Activated CD4-positive, alpha-beta T cell treated with anti-CD3 and anti-CD28 coated beads, Interleukin-2, amount 10 ng/mL, durations not matched to agents 7 days and 5 days (primary cell): ENCODE results near the gene PLP2. TPM values are rescaled to one million over a fixed set of nuclear protein-coding genes. Genes with fewer than 3 reads are reported as not detected.

ENCODE experiments used
- CTCF ChIA-PET: fragments of 350-600 bp; sonication (Branson Sonifier 250); formaldehyde crosslinking; loops from one replicate; lab custom pipeline; 2021; ENCODE audit warnings: antibody characterized with exemption; lab: Charles Lee
- POLR2A ChIA-PET: fragments of 350-600 bp; sonication (Branson Sonifier 250); formaldehyde crosslinking; loops from one replicate; lab custom pipeline; 2021; ENCODE audit warnings: antibody characterized with exemption; lab: Charles Lee
- DNase-seq: peaks from one replicate; pipeline ENCODE4 v3.0.0-alpha.2; 2020
- H3K27ac Mint-ChIP-seq: one replicate; pipeline ENCODE4 v1.8.0; 2021; ENCODE audit warnings: mild to moderate bottlenecking, moderate library complexity, mixed read lengths
- H3K27me3 Mint-ChIP-seq: one replicate; pipeline ENCODE4 v1.8.0; 2021; ENCODE audit warnings: mixed read lengths
- H3K36me3 Mint-ChIP-seq: one replicate; pipeline ENCODE4 v1.8.0; 2021; ENCODE audit warnings: low read depth, mixed read lengths
- H3K4me1 Mint-ChIP-seq: one replicate; pipeline ENCODE4 v1.8.0; 2021; ENCODE audit warnings: mixed read lengths
- H3K4me3 Mint-ChIP-seq: one replicate; pipeline ENCODE4 v1.8.0; 2021; ENCODE audit warnings: mild to moderate bottlenecking, moderate library complexity, mixed read lengths
- H3K9me3 Mint-ChIP-seq: one replicate; pipeline ENCODE4 v1.8.0; 2021; ENCODE audit warnings: mixed read lengths
- total RNA-seq, 2 experiments: library from RNA; stranded (reverse); gene quantifications; one replicate each; pipeline ENCODE4 v1.2.3, GENCODE V29; 2021

Gene PLP2
- total RNA-seq, 2 experiments from 2014 or later: 245 to 270 TPM

DNA sequence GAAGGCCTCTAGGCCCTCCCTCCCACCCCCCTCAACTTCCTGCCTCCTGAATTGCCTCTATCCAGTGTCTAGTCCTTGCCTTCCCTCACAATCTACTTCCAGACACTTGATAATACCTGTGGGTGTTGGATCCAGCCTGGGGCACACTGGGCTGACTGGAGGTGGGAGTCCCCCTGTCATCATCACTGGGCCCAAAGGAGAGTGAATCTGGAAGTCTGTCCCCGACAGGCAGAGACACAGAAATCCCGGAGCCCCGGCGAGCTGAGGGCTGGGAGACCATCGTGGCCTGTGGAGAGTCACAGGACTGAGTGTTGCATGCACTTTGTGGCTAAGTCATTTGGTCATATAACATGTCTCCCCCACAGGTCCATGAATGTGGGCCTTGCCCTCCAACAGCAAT, 36.7 kb downstream of the PLP2 start:
- Mint-ChIP-seq H3K27me3 (no peaks in the 10 kb centered on the region), H3K4me1 (no peaks in the 10 kb centered on the region), H3K36me3 (no peaks in the 10 kb centered on the region), H3K4me3 (no peak overlapping the region), H3K27ac (no peak overlapping the region), H3K9me3 (no peaks in the 10 kb centered on the region)
- no peak for DNase-seq
- POLR2A ChIA-PET: no interaction called here
- CTCF ChIA-PET: interaction anchor here (1.3 kb wide), 1 partner anchor 15 kb away, joined by 3 read pairs; no protein-coding TSS in a partner anchor

DNA sequence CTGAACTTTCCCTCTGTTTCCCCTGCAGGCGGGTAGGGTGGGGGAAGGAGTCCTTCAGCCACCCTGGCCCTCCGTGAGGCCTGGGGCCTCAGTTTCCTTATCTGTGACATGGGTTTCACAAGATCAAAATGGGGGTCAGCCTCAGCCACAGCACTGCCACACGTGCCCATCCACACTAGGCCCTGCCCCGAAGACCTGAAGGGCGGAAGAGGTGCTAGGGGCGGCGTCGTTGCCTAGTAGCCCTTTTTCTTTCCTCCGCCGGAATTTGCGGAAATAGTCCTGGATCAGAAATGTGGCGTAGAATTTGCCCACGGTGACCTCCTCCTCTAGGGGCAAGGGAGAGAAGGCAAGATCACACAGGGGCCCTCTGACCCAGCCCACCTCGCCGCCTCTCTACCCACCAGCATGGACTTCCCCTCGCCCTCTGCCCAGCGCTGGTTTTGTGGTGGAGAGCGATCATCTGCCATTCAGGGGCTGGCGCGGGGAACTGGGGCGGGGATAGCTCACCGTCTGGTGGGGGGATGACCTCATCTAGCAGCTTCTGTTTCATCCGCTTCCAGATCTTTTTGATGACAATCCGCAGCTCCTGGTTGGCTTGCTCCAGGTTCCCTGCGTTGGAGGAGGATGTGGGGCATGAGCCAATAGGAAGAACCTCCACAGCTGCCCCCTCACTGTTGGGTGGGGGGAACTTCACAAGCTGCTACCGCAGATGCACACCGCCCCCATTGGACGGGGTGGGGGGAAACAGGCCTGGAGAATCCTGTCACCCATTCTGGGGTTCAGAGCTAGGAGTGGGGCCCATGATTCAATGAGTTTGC, 37.9 kb downstream of the PLP2 start:
- ChIA-PET POLR2A (no interaction called here), CTCF (no interaction called here)
- H3K36me3 Mint-ChIP-seq: no peaks in the 10 kb centered on the region
- H3K9me3 Mint-ChIP-seq: no peaks in the 10 kb centered on the region
- H3K27ac Mint-ChIP-seq: no peak overlapping the region
- H3K27me3 Mint-ChIP-seq: no peaks in the 10 kb centered on the region
- H3K4me3 Mint-ChIP-seq: no peak overlapping the region
- DNase-seq: no peak
- no peaks in the 10 kb centered on the region for H3K4me1 Mint-ChIP-seq

DNA sequence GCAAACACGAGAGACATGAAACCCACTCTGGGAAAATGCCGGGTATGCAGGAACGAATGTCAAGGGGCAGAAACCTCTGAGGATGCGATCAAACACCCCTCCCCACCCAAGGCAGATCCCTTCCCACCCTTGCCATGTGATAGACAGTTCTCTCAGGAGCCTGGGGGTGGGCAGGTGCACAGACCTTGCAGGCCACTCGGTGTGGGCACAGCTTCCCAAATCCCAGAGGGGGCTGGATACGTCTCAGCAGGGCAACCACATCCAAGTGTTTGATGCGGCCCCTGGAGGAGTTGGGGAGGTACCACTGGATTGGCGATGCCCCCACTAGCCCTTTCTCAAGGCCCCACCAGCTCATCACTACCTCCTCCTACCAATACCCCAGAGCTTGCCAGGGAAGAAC, 38.7 kb downstream of the PLP2 start:
- ChIA-PET POLR2A (no interaction called here), CTCF (no interaction called here)
- DNase-seq: no peak
- no peak overlapping the region for H3K4me3 Mint-ChIP-seq
- no peaks in the 10 kb centered on the region for H3K9me3 Mint-ChIP-seq
- no peaks in the 10 kb centered on the region for H3K27me3 Mint-ChIP-seq
- no peaks in the 10 kb centered on the region for H3K4me1 Mint-ChIP-seq
- H3K36me3 Mint-ChIP-seq: no peaks in the 10 kb centered on the region
- H3K27ac Mint-ChIP-seq: no peak overlapping the region

DNA sequence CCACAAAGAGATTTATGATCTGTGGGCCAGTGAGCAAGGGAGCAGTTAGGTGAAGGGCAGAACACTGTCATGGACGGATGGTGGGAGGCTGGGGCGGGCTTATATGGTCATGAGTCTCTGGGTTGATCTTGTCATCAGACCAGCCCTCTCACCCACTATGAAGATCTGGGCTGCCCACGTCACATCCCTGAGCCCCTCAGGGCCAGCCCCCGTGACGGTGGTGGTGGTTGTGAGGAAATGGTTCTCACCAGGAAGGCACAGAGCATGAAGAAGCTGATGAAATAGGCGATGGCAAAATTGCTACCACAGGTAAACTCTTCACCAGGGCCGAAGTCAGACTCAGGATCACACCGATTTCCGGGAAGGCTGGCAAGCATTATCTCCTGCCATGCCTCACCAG, 39.4 kb downstream of the PLP2 start:
- Mint-ChIP-seq H3K4me1 (no peaks in the 10 kb centered on the region), H3K36me3 (no peaks in the 10 kb centered on the region), H3K4me3 (no peak overlapping the region), H3K27ac (no peak overlapping the region), H3K27me3 (no peaks in the 10 kb centered on the region), H3K9me3 (no peaks in the 10 kb centered on the region)
- DNase-seq: no peak
- CTCF ChIA-PET: no interaction called here
- POLR2A ChIA-PET: no interaction called here

DNA sequence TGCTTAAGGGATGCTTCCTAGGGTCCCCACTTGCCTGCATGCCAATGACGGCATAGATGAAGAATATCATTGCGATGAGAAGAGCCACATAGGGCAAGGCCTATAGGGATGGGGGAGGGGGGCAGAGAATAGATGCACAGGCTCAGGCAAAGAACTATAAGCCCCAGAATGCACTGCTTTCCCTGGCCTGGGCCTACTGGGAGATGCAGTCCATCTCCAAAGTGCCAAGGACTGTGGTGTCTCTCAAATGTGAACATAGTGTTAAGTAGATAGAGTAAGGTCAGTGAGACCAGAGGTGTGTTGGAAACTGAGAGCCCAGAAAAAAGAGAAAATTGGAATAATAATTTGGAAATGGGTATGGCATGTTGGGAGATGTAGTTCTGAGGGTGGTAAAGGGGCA, 40.5 kb downstream of the PLP2 start:
- Mint-ChIP-seq H3K4me3 (no peak overlapping the region), H3K36me3 (no peaks in the 10 kb centered on the region), H3K27me3 (no peaks in the 10 kb centered on the region), H3K27ac (no peak overlapping the region), H3K9me3 (no peaks in the 10 kb centered on the region), H3K4me1 (no peaks in the 10 kb centered on the region)
- POLR2A ChIA-PET: no interaction called here
- CTCF ChIA-PET: no interaction called here
- DNase-seq: no peak

DNA sequence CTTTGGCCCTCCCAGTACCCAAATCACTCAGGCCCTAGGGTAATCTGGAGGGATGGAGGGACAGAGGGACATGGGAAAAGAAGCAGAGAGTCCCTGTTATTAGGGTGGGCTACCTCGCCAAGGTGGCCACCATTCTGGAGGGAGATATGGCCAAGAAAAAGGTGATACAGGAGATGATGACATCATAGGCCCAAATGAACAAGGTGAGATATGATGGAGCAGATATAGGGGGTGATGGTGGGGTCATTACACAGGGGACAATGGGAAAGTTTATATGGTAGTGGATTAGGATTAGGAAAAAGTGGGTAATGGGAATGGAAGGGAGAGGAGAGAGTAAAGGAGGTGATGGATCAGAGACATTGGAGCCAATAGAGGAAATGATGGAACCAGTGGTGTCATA, 41.2 kb downstream of the PLP2 start:
- Mint-ChIP-seq H3K27me3 (no peaks in the 10 kb centered on the region), H3K4me1 (no peaks in the 10 kb centered on the region)
- CTCF ChIA-PET: no interaction called here

DNA sequence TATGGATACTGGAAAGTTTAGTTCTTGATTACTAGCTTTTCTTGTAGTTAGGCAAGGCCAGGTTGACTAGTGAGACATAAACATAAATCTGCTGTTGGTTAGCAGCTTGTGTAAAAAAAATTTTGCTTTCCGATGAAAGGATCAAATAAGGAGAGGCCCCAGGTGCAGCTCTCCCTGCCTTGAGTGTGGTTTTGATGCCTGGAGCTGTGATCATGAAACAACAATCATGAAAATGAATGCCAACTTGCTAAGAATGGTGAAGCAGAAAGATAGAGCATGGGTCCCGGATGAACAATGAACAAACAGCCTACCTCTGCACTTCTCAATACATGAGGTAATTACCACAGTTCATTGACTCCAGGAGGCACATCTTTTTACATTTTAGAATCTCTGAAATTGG, 42.7 kb downstream of the PLP2 start:
- no peaks in the 10 kb centered on the region for H3K4me1 Mint-ChIP-seq
- no peak for DNase-seq
- H3K27me3 Mint-ChIP-seq: no peaks in the 10 kb centered on the region
- ChIA-PET CTCF (no interaction called here), POLR2A (no interaction called here)
- no peaks in the 10 kb centered on the region for H3K9me3 Mint-ChIP-seq
- H3K36me3 Mint-ChIP-seq: no peaks in the 10 kb centered on the region
- no peak overlapping the region for H3K27ac Mint-ChIP-seq
- no peak overlapping the region for H3K4me3 Mint-ChIP-seq

More for the DNA sequence above, 41.2 kb downstream of the PLP2 start:
- POLR2A ChIA-PET: no interaction called here
- Mint-ChIP-seq H3K4me3 (no peak overlapping the region), H3K9me3 (no peaks in the 10 kb centered on the region), H3K27ac (no peak overlapping the region), H3K36me3 (no peaks in the 10 kb centered on the region)
- DNase-seq: no peak

DNA sequence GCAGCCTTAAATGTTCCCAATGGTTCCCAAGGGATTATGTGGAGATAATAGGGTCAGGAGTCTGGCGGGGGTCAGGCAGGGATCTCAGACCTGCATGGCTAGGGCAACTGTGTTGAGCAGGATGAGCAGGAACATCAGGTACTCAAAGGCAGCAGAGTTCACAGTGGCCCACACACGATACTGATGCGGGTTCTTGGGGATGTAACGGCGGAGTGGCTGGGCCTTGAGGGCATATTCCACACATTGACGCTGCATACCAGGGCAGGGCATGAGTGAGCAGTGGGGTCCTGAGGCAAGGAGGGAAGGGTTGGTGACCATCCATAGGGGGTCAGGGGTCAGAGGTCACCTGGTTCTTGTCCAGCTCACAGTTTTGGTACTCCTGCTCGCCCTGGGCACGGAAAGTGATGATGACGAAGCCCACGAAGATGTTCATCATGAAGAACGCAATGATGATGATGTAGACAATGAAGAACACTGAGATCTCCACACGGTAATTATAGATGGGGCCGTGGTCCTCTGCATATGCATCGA, 43.4 kb downstream of the PLP2 start:
- Mint-ChIP-seq H3K4me1 (peaks cover 3% of the 10 kb centered on the region), H3K27me3 (no peaks in the 10 kb centered on the region), H3K36me3 (no peaks in the 10 kb centered on the region), H3K9me3 (no peaks in the 10 kb centered on the region), H3K4me3 (no peak overlapping the region), H3K27ac (no peak overlapping the region)
- ChIA-PET CTCF (no interaction called here), POLR2A (no interaction called here)
- no peak for DNase-seq

DNA sequence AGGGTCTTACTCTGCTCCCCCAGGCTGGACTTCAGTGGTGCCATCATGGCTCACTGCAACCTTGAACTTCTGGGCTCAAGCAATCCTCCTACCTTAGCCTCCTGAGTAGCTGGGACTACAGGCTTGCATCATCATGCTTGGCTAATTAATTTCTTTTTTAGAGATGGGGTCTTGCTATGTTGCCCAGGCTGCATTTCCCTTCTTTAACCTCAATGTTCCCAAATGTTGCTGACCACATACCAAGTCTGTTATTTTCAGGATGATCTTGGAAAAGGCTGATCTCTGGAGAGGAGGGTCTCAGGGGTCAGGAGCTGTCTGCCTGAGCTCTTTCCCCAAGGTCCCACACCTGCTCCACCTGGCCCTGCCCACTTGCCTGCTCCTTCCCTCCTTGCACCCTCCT, 48.4 kb downstream of the PLP2 start:
- POLR2A ChIA-PET: interaction anchor here (0.6 kb wide), 1 partner anchor 260 kb away, joined by 3 read pairs; no protein-coding TSS in a partner anchor

DNA sequence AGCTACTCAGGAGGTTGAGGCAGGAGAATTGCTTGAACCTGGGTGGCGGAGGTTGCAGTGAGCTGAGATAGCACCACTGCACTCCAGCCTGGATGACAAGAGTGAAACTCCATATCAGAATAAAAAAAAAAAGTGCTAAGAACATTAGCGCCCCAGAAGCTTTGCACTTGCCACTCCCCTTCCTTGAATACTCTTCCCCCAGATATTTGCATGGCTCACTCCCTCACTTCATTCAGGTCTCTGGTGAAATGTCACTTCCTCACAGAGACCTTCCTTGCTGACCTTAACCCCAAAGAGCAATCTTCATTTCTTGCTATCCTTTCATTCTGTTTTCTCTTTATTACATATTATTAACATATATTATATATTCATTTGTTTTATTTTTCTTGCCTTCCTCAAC, 50.2 kb downstream of the PLP2 start:
- Mint-ChIP-seq H3K4me1 (peaks cover 3% of the 10 kb centered on the region), H3K4me3 (no peak overlapping the region), H3K9me3 (no peaks in the 10 kb centered on the region), H3K27me3 (peaks cover 1% of the 10 kb centered on the region), H3K36me3 (no peaks in the 10 kb centered on the region), H3K27ac (no peak overlapping the region)
- CTCF ChIA-PET: interaction anchor here (0.6 kb wide), 1 partner anchor 14 kb away, joined by 3 read pairs; no protein-coding TSS in a partner anchor
- DNase-seq: no peak
- POLR2A ChIA-PET: no interaction called here

More for the DNA sequence above, 48.4 kb downstream of the PLP2 start:
- Mint-ChIP-seq H3K27me3 (peaks cover 1% of the 10 kb centered on the region), H3K27ac (no peak overlapping the region), H3K36me3 (no peaks in the 10 kb centered on the region), H3K9me3 (no peaks in the 10 kb centered on the region), H3K4me1 (peaks cover 3% of the 10 kb centered on the region), H3K4me3 (no peak overlapping the region)
- no peak for DNase-seq
- CTCF ChIA-PET: interaction anchor here (0.7 to 2.0 kb wide), 2 partner anchors 9 to 758 kb away, joined by 3 to 7 read pairs; no protein-coding TSS in a partner anchor

Other genes with a start within 250 kb of the PLP2 start
- 10 to 100 TPM; 49.0 to 54.1 TPM for gene OTUD5, start 214.3 kb upstream of the PLP2 start, total RNA-seq
- gene KCND1, start 200.1 kb upstream of the PLP2 start, total RNA-seq: 1 to 10 TPM; 2.9 to 3.6 TPM
- 10 to 100 TPM; 73.2 to 91.2 TPM for gene GRIPAP1, start 169.6 kb upstream of the PLP2 start, total RNA-seq
- 10 to 100 TPM; 25.7 to 26.8 TPM for gene TFE3, start 128.5 kb upstream of the PLP2 start, total RNA-seq
- 1 to 10 TPM; 5.5 to 5.9 TPM for gene CCDC120, start 112.9 kb upstream of the PLP2 start, total RNA-seq
- 10 to 100 TPM; 24.7 to 27.1 TPM for gene PRAF2, start 97.9 kb upstream of the PLP2 start, total RNA-seq
- 10 to 100 TPM; 44.0 to 48.6 TPM for gene WDR45, start 92.0 kb upstream of the PLP2 start, total RNA-seq
- gene GPKOW, start 48.2 kb upstream of the PLP2 start, total RNA-seq: 10 to 100 TPM; 29.2 to 33.2 TPM
- gene MAGIX, start 9.1 kb upstream of the PLP2 start, total RNA-seq: 1 to 10 TPM; 1.9 to 2.8 TPM
- gene PRICKLE3, start 14.5 kb downstream of the PLP2 start, total RNA-seq: 10 to 100 TPM; 13.7 to 17.6 TPM
- gene SYP, start 28.3 kb downstream of the PLP2 start, total RNA-seq: 1 to 10 TPM; 2.5 to 2.7 TPM
- under 1 TPM; 0.12 to 0.33 TPM for gene CACNA1F, start 61.4 kb downstream of the PLP2 start, total RNA-seq
- gene CCDC22, start 63.6 kb downstream of the PLP2 start, total RNA-seq: 10 to 100 TPM; 25.4 to 28.3 TPM
- 10 to 100 TPM; 12.8 to 13.0 TPM for gene FOXP3, start 92.8 kb downstream of the PLP2 start, total RNA-seq
- gene PPP1R3F, start 97.9 kb downstream of the PLP2 start, total RNA-seq: 10 to 100 TPM; 11.2 to 12.3 TPM
- gene GAGE10, start 131.7 kb downstream of the PLP2 start, total RNA-seq: not detected
- not detected for gene GAGE12J, start 150.1 kb downstream of the PLP2 start, total RNA-seq
- gene GAGE13, start 159.7 kb downstream of the PLP2 start, total RNA-seq: not detected